ENCODE data around the gene TUBA4A. TPM values are rescaled to one million over a fixed set of nuclear protein-coding genes. Genes with fewer than 3 reads are reported as not detected.

Gene TUBA4A
- total and polyA plus RNA-seq, 9 of the 15 experiments (the other 6 are each of a cell fraction or from before 2014, with no cell fraction given), result 25.1 to 174 (median 42.4) TPM

DNA sequence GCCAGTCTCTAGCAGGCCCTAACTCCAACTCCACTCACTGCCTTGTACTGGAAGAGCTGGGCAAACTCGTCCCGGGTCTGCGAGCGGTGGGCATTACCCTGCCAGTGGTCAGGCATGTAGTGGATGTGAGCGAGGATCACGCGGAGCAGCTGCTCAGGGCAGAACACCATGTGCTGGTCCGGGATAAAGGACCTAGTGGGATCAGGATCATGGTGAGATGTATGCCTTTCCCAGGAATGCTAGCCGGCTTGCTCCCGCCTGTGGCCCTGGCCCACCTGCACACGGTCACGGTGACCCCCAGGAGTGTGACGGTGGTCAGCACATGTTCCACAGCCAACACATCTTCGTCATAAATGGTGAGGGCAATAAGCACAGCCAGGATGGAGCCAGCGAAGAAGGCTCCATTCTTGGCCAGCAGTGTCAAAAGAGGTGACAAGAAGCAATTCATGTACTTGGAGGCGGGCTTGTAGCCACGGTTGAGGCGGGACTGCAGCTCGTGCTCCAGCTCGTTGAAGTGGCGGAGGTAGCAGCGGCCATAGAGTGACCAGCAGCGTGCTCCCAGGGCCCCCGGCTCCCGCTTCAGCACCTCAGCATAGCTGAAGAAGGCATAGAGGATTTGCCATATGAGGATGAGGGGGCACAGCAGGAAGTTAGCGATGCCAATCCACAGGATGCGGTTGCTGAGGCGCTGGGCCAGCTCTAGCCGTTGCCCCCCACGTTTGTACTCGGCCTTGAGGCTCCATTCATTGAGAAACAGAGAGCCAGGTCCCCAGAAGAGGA lies 29.7 kb downstream of the TUBA4A start (continued):
- TF ChIP-seq TEAD4 (IDR thresholded peaks at IDR 0.05; ENCODE audit: low read length), result no peak
- no peak for TF ChIP-seq TEAD4 (CRISPR knock-in tag; IDR thresholded peaks at IDR 0.05; ENCODE audit: borderline replicate concordance)
- TF ChIP-seq, protein P1, sequence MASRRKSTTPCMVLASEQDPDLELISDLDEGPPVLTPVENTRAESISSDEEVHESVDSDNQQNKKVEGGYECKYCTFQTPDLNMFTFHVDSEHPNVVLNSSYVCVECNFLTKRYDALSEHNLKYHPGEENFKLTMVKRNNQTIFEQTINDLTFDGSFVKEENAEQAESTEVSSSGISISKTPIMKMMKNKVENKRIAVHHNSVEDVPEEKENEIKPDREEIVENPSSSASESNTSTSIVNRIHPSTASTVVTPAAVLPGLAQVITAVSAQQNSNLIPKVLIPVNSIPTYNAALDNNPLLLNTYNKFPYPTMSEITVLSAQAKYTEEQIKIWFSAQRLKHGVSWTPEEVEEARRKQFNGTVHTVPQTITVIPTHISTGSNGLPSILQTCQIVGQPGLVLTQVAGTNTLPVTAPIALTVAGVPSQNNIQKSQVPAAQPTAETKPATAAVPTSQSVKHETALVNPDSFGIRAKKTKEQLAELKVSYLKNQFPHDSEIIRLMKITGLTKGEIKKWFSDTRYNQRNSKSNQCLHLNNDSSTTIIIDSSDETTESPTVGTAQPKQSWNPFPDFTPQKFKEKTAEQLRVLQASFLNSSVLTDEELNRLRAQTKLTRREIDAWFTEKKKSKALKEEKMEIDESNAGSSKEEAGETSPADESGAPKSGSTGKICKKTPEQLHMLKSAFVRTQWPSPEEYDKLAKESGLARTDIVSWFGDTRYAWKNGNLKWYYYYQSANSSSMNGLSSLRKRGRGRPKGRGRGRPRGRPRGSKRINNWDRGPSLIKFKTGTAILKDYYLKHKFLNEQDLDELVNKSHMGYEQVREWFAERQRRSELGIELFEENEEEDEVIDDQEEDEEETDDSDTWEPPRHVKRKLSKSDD (conservative IDR thresholded peaks at IDR 0.05; ENCODE audit: low read length), result no peak
- no peak for TF ChIP-seq NCOA2 (IDR thresholded peaks at IDR 0.05; ENCODE audit: partially characterized antibody in 2 of 2)

GRCh38 chr2:219221957-219222518 lies 31.7 kb downstream of the TUBA4A start:
- CTCF ChIA-PET (ENCODE audit: low intra/inter-chr PET ratio), result no interaction called here
- Histone ChIP-seq H3K79me2 (ENCODE audit: control insufficient read depth, insufficient read depth, low read length) (peaks cover 22% of the 10 kb centered on the region), H3K4me1 (replicated peaks in 1 of 2; ENCODE audit: control insufficient read depth in 2 of 2, insufficient read depth in 2 of 2, low read length in 2 of 2) (peaks cover 6 to 39% of the 10 kb centered on the region in 2 experiments; a peak in 4 of 5 replicates), H3K27ac (ENCODE audit: extremely low read depth, low read depth, low read length) (no peak overlapping the region), H3K27me3 (ENCODE audit: control insufficient read depth in 2 of 2, insufficient read depth in 2 of 2, low read length in 2 of 2) (no peaks in the 10 kb centered on the region), H3K36me3 (ENCODE audit: control insufficient read depth, insufficient read depth, low read length) (peaks cover 73% of the 10 kb centered on the region), H3K4me2 (ENCODE audit: insufficient read depth, low read length) (no peak overlapping the region), H3K9me1 (ENCODE audit: control insufficient read depth, insufficient read depth, low read length) (no peaks in the 10 kb centered on the region), H4K20me1 (replicated peaks; ENCODE audit: control insufficient read depth, insufficient read depth, low read length) (0 out of 2 replicates have a peak, but pooled peaks cover 2% of the 10 kb centered on the region), H2AFZ (ENCODE audit: low read depth, low read length) (no peak overlapping the region), H3K9ac (ENCODE audit: insufficient read depth in 1 of 2, low read depth in 2 of 2, low read length in 2 of 2) (no peak overlapping the region; a peak in 1 of 4 replicates), H3K9me3 (replicated peaks; ENCODE audit: control insufficient read depth, insufficient read depth, low read depth, low read length) (no peaks in the 10 kb centered on the region), H3K4me3 (no peak overlapping the region)
- ATAC-seq (no peak), FAIRE-seq (no peak), DNase-seq (ENCODE audit: extremely low read depth in 1 of 4, low spot score in 3 of 4) (no peak)
- no TSS peak for BruUV-seq (replicated peaks)
- in situ Hi-C loops (cut with MboI), result no loop called here
- POLR2A ChIA-PET, result interaction anchor here (0.7 to 1.4 kb wide), 3 partner anchors 8 to 33 kb away, joined by 3 read pairs; partner anchors contain the start of genes ANKZF1 and ATG9A
- intact Hi-C loops (cut with micrococcal nuclease), result no loop called here
- WGBS (ENCODE audit: insufficient coverage, low coverage, missing lambda C conversion rate), result 90% methylated on average over 10 of the region's 16 CpGs
- TF ChIP-seq MXD1 (CRISPR knock-in tag; IDR thresholded peaks at IDR 0.05; ENCODE audit: borderline replicate concordance, poor library complexity, severe bottlenecking) (no peak), RBFOX2 (IDR thresholded peaks at IDR 0.05; ENCODE audit: low read depth, low read length) (peak; percentile 49), POLR2G (IDR thresholded peaks at IDR 0.05; ENCODE audit: low read depth, low read length) (peak; percentile 54; the same call in 1 of the 2 replicates)
